Measurements from ENCODE around the gene CCNF. TPM values are rescaled to one million over a fixed set of nuclear protein-coding genes. Genes with fewer than 3 reads are reported as not detected.

The CCNF gene
- total and polyA plus RNA-seq, 2 donors from 2014 or later = 0.77 to 2.9 TPM

- Histone ChIP-seq H3K4me3 (ENCODE audit: low read length in 3 of 3) (no peak overlapping the region), H3K27ac (ENCODE audit: low read depth in 2 of 2, low read length in 2 of 2) (no peak overlapping the region), H3K4me1 (ENCODE audit: control insufficient read depth in 2 of 3, insufficient read depth in 2 of 3, low read depth in 1 of 3, low read length in 3 of 3) (peaks cover 0 to 30% (median 0%) of the 10 kb centered on the region in 3 donors), H3K27me3 (ENCODE audit: control insufficient read depth, insufficient read depth, low read length) (no peaks in the 10 kb centered on the region), H3K9me3 (ENCODE audit: control insufficient read depth in 2 of 3, insufficient read depth in 1 of 3, low read length in 3 of 3) (no peaks in the 10 kb centered on the region), H3K9ac (ENCODE audit: low read length in 3 of 3) (no peak overlapping the region), H3K36me3 (ENCODE audit: control insufficient read depth in 2 of 3, insufficient read depth in 3 of 3, low read length in 3 of 3) (no peaks in the 10 kb centered on the region)
- TF ChIP-seq, protein P1, sequence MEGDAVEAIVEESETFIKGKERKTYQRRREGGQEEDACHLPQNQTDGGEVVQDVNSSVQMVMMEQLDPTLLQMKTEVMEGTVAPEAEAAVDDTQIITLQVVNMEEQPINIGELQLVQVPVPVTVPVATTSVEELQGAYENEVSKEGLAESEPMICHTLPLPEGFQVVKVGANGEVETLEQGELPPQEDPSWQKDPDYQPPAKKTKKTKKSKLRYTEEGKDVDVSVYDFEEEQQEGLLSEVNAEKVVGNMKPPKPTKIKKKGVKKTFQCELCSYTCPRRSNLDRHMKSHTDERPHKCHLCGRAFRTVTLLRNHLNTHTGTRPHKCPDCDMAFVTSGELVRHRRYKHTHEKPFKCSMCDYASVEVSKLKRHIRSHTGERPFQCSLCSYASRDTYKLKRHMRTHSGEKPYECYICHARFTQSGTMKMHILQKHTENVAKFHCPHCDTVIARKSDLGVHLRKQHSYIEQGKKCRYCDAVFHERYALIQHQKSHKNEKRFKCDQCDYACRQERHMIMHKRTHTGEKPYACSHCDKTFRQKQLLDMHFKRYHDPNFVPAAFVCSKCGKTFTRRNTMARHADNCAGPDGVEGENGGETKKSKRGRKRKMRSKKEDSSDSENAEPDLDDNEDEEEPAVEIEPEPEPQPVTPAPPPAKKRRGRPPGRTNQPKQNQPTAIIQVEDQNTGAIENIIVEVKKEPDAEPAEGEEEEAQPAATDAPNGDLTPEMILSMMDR (IDR thresholded peaks at IDR 0.05; ENCODE audit: borderline replicate concordance, extremely low read depth, insufficient read depth) = no peak
- FAIRE-seq (no peak), DNase-seq (no peak)
- intact Hi-C loops (cut with DNase I) = no loop called here
These were observed 41.0 kb downstream of the CCNF start for GRCh38 chr16:2470234-2470601.

DNA sequence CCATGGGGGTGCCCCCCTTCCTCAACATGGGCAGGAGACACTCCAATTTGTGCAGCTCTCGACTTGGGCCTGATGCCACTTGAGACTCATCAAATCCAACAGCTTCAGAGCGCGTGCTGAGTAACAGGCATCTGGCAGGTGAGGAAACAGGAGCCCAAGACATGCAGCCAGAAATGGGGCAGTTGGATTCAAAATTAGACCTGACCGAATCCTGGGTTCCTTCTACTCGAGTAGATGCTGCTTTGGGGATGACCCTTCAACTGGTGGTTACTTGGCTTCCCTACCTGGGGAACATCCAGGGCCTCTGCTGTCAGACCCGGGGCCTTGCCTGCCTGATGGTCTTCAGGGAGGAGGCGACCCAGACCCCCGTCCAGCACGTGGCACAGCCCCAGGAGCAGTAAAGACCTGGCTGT lies 41.4 kb downstream of the CCNF start:
- Histone ChIP-seq H3K4me3 (ENCODE audit: low read length in 3 of 3) (no peak overlapping the region), H3K36me3 (ENCODE audit: control insufficient read depth in 2 of 3, insufficient read depth in 3 of 3, low read length in 3 of 3) (no peaks in the 10 kb centered on the region), H3K27ac (ENCODE audit: low read depth in 2 of 2, low read length in 2 of 2) (no peak overlapping the region), H3K9ac (ENCODE audit: low read length in 3 of 3) (no peak overlapping the region), H3K4me1 (ENCODE audit: control insufficient read depth in 2 of 3, insufficient read depth in 2 of 3, low read depth in 1 of 3, low read length in 3 of 3) (peaks cover 0 to 31% (median 0%) of the 10 kb centered on the region in 3 donors), H3K27me3 (ENCODE audit: control insufficient read depth, insufficient read depth, low read length) (no peaks in the 10 kb centered on the region), H3K9me3 (ENCODE audit: control insufficient read depth in 2 of 3, insufficient read depth in 1 of 3, low read length in 3 of 3) (no peaks in the 10 kb centered on the region)
- intact Hi-C loops (cut with DNase I) = no loop called here
- TF ChIP-seq, protein P1 (IDR thresholded peaks at IDR 0.05; ENCODE audit: borderline replicate concordance, extremely low read depth, insufficient read depth) = no peak
- FAIRE-seq = no peak
- DNase-seq = no peak

GRCh38 chr16:2471016-2471652 lies 41.9 kb downstream of the CCNF start, which contains the start of gene NTN3:
NTN3 (plus strand) TSS chr16:2471297; CDS start chr16:2471702, 405 bp downstream.
- no peak within 1 kb of the TSS for H3K4me3 ChIP-seq (ENCODE audit: low read length in 3 of 3)
- no peaks in the 10 kb centered on the region for H3K9me3 ChIP-seq (ENCODE audit: control insufficient read depth in 2 of 3, insufficient read depth in 1 of 3, low read length in 3 of 3)
- H3K4me1 ChIP-seq (ENCODE audit: control insufficient read depth in 2 of 3, insufficient read depth in 2 of 3, low read depth in 1 of 3, low read length in 3 of 3) = peaks cover 0 to 36% (median 0%) of the 10 kb centered on the region in 3 donors
- no peak within 1 kb of the TSS for H3K9ac ChIP-seq (ENCODE audit: low read length in 3 of 3)
- no peaks in the 10 kb centered on the region for H3K27me3 ChIP-seq (ENCODE audit: control insufficient read depth, insufficient read depth, low read length)
- TF ChIP-seq, protein P1 (IDR thresholded peaks at IDR 0.05; ENCODE audit: borderline replicate concordance, extremely low read depth, insufficient read depth) = no peak
- peak in 4 of 5 donors; percentile 83 to 93 (median 89) for DNase-seq
- H3K27ac ChIP-seq (ENCODE audit: low read depth in 2 of 2, low read length in 2 of 2) = no peak within 1 kb of the TSS
- no peaks in the 10 kb centered on the region for H3K36me3 ChIP-seq (ENCODE audit: control insufficient read depth in 2 of 3, insufficient read depth in 3 of 3, low read length in 3 of 3)
- FAIRE-seq = no peak
- intact Hi-C loops (cut with DNase I) = no loop called here
